Progenitor cell of endocrine pancreas (in vitro differentiated cells): ENCODE results near the gene TSGA10. TPM values are rescaled to one million over a fixed set of nuclear protein-coding genes. Genes with fewer than 3 reads are reported as not detected.
"Not testable (repeated sequence)": the region's sequence is repeated elsewhere in the genome, so short reads cannot be mapped to it uniquely, and the experiment has no call there.

Experiments used
- DNase-seq: peaks from one replicate; pipeline ENCODE4 v3.0.0; 2021; ENCODE audit warnings: low spot score; ENCODE audit not compliant: unreplicated experiment
- H3K27ac Mint-ChIP-seq: 2 replicates; pipeline ENCODE4 v1.8.0; 2021; ENCODE audit warnings: mild to moderate bottlenecking, moderate library complexity, mixed read lengths
- H3K27me3 Mint-ChIP-seq: 2 replicates; pipeline ENCODE4 v1.8.0; 2021; ENCODE audit warnings: mixed read lengths
- H3K36me3 Mint-ChIP-seq: 2 replicates; pipeline ENCODE4 v1.8.0; 2022; ENCODE audit warnings: mixed read lengths; ENCODE audit not compliant: insufficient read depth
- H3K4me1 Mint-ChIP-seq: 2 replicates; pipeline ENCODE4 v1.8.0; 2021; ENCODE audit warnings: low read depth, mixed read lengths
- H3K4me3 Mint-ChIP-seq: 2 replicates; pipeline ENCODE4 v1.8.0; 2021; ENCODE audit warnings: low read depth, mild to moderate bottlenecking, moderate library complexity, mixed read lengths
- H3K9me3 Mint-ChIP-seq: 2 replicates; pipeline ENCODE4 v1.8.0; 2021; ENCODE audit warnings: low read depth, mixed read lengths
- total RNA-seq: library from RNA; stranded (reverse); gene quantifications from 2 replicates; pipeline ENCODE4 v1.2.1, GENCODE V29; 2021
- TF ChIP-seq, protein P1 (sequence below): fragments of 200-600 bp; sonication (generic); IDR thresholded peaks from one replicate; pipeline ENCODE4 v1.5.0; 2021; ENCODE audit warnings: antibody characterized with exemption, mild to moderate bottlenecking; ENCODE audit not compliant: unreplicated experiment

The TSGA10 gene
- total RNA-seq, 1 donor from 2014 or later = 13.8 TPM

GRCh38 chr2:99032001-99032400, 122.7 kb downstream of the TSGA10 start:
- TF ChIP-seq, protein P1, sequence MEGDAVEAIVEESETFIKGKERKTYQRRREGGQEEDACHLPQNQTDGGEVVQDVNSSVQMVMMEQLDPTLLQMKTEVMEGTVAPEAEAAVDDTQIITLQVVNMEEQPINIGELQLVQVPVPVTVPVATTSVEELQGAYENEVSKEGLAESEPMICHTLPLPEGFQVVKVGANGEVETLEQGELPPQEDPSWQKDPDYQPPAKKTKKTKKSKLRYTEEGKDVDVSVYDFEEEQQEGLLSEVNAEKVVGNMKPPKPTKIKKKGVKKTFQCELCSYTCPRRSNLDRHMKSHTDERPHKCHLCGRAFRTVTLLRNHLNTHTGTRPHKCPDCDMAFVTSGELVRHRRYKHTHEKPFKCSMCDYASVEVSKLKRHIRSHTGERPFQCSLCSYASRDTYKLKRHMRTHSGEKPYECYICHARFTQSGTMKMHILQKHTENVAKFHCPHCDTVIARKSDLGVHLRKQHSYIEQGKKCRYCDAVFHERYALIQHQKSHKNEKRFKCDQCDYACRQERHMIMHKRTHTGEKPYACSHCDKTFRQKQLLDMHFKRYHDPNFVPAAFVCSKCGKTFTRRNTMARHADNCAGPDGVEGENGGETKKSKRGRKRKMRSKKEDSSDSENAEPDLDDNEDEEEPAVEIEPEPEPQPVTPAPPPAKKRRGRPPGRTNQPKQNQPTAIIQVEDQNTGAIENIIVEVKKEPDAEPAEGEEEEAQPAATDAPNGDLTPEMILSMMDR = no peak
- peaks cover 2% of the 10 kb centered on the region for H3K4me1 Mint-ChIP-seq
- H3K27ac Mint-ChIP-seq = no peak overlapping the region
- H3K27me3 Mint-ChIP-seq = no peaks in the 10 kb centered on the region
- H3K9me3 Mint-ChIP-seq = no peaks in the 10 kb centered on the region
- no peak overlapping the region for H3K4me3 Mint-ChIP-seq
- no peaks in the 10 kb centered on the region for H3K36me3 Mint-ChIP-seq
- no peak for DNase-seq

DNA sequence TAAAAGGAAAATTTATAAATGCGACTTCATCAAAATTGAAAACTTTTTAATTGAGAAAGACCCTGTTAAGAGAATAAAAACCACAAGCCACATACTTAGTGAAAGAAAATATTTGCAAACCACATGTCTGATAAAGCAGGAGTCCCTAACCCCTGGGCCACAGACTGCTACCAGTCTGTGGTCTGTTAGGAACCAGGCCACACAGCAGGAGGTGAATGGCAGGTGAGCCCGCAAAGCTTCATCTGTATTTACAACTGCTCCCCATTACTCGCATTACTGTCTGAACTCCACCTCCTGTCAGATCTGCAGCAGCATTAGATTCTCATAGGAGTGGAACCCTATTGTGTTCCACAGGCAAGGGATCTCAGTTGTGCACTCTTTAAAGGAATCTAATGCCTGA, 123.3 kb downstream of the TSGA10 start:
- no peaks in the 10 kb centered on the region for H3K36me3 Mint-ChIP-seq

DNA sequence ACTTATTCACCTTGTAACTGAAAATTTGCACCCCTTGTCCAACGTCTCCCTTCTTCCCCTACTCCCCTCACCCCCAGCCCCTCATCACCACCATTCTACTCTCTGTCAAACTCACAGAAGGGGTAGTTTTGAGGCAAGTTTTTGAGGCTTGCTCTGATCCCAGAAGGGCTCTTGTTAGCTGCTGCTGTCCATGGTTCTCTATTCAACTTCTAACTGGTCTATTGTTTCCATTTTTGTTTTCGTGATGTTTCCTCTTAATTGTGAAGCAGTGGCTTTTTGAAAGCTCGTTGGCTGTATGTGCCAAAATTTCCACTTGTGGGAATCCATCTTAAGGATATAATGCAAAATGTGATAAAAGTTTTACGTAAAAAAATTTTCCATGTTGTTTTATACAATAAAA, 126.2 kb downstream of the TSGA10 start:
- peaks cover 2% of the 10 kb centered on the region for H3K4me1 Mint-ChIP-seq
- TF ChIP-seq, protein P1 = no peak
- DNase-seq = no peak
- H3K4me3 Mint-ChIP-seq = no peak overlapping the region
- no peak overlapping the region for H3K27ac Mint-ChIP-seq
- peaks cover 5% of the 10 kb centered on the region for H3K9me3 Mint-ChIP-seq
- no peaks in the 10 kb centered on the region for H3K27me3 Mint-ChIP-seq
- H3K36me3 Mint-ChIP-seq = no peaks in the 10 kb centered on the region

More for the DNA sequence above, 123.3 kb downstream of the TSGA10 start:
- H3K4me1 Mint-ChIP-seq = peaks cover 2% of the 10 kb centered on the region
- H3K27ac Mint-ChIP-seq = no peak overlapping the region
- no peak overlapping the region for H3K4me3 Mint-ChIP-seq
- H3K9me3 Mint-ChIP-seq = no peaks in the 10 kb centered on the region
- TF ChIP-seq, protein P1 = no peak
- no peak for DNase-seq
- no peaks in the 10 kb centered on the region for H3K27me3 Mint-ChIP-seq

DNA sequence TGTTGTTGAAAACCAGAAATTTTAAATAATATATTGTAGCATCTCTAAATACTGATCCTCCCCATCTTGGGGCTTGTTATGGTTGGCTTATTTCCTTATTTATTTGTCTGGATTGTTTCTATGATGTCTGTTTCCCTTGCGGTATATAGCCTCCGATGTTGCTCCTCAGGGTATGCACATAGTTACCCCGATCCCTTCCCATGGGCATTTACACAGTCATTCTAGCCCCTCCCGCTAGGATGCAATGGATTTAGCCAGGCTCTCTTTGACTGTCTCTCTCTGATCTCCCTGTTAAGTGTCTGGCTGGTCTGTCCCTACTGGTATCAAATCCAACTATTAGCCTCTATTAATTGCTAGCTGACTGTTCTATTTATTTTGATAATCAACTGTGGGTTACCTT, 126.9 kb downstream of the TSGA10 start:
- Mint-ChIP-seq H3K4me3 (no peak overlapping the region), H3K36me3 (no peaks in the 10 kb centered on the region), H3K9me3 (peaks cover 5% of the 10 kb centered on the region), H3K4me1 (peaks cover 2% of the 10 kb centered on the region), H3K27ac (no peak overlapping the region), H3K27me3 (no peaks in the 10 kb centered on the region)
- TF ChIP-seq, protein P1 = no peak
- no peak for DNase-seq

GRCh38 chr2:99000708-99001107, 154.0 kb downstream of the TSGA10 start:
- Mint-ChIP-seq H3K4me3 (no peak overlapping the region), H3K27ac (no peak overlapping the region), H3K27me3 (no peaks in the 10 kb centered on the region), H3K4me1 (no peaks in the 10 kb centered on the region), H3K9me3 (peaks cover 22% of the 10 kb centered on the region), H3K36me3 (no peaks in the 10 kb centered on the region)
- TF ChIP-seq, protein P1 = no peak
- no peak for DNase-seq

- peaks cover 11% of the 10 kb centered on the region for H3K9me3 Mint-ChIP-seq
- not testable (repeated sequence) for DNase-seq, H3K4me1 Mint-ChIP-seq, H3K36me3 Mint-ChIP-seq, H3K27ac Mint-ChIP-seq, H3K4me3 Mint-ChIP-seq, H3K27me3 Mint-ChIP-seq
Measured at GRCh38 chr2:98988695-98989094, 166.0 kb downstream of the TSGA10 start.
